ENCODE results near the gene STAM.
A peak's percentile ranks its signal among the peaks of the same experiment; 100 is the strongest.
"Not testable (repeated sequence)": the region's sequence is repeated elsewhere in the genome, so short reads cannot be mapped to it uniquely, and the experiment has no call there.

Gene STAM

DNA sequence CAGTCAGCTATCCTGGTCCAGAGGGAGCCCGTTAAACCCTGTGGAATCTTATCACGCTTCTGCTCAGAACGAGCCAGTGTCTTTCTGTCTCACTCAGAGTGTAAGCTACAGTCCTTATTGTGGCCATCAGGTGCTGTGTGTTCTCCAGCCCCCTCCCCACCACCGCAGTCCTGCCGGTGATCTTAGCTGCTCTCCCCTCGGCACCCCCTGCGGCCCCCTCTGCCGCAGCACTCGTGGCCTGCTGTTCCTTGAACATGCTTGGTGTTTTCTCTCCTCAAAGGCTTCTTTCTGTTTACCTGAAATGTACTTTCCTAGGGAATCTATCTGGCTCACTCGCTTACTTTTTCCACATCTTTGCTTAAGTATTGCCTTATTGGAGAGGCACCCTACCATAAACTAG lies 69.8 kb downstream of the STAM start:
- Mint-ChIP-seq H3K4me1 (no peaks in the 10 kb centered on the region), H3K9me3 (peaks cover 2% of the 10 kb centered on the region), H3K36me3 (peaks cover 82% of the 10 kb centered on the region), H3K4me3 (no peak overlapping the region), H3K27ac (no peak overlapping the region)
- DNase-seq (ENCODE audit: low spot score in 2 of 2) (no peak), ATAC-seq (no peak)

DNA sequence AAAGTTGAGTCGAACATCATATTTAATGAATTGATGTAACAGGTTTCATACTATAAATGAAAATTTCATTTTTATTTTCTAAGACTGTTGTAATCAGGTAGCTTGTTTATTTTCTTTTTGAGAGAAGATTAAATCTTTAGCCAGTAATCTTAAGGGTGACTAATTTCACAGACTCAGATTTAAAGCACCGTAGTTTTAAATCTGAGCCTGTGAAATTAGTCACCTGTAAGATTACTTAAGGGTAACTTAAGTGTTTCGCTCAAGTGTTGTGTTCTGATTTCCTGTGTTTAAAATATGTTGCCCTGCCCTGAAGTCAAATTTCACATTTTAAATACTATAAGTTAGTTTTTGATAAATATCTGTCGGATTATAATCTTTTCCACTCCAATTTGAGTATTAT lies 72.2 kb downstream of the STAM start:
- Mint-ChIP-seq H3K4me1 (peaks cover 5% of the 10 kb centered on the region), H3K9me3 (peaks cover 2% of the 10 kb centered on the region), H3K36me3 (peaks cover 58% of the 10 kb centered on the region), H3K27ac (no peak overlapping the region), H3K4me3 (no peak overlapping the region)
- ATAC-seq (no peak), DNase-seq (ENCODE audit: low spot score in 2 of 2) (no peak)

DNA sequence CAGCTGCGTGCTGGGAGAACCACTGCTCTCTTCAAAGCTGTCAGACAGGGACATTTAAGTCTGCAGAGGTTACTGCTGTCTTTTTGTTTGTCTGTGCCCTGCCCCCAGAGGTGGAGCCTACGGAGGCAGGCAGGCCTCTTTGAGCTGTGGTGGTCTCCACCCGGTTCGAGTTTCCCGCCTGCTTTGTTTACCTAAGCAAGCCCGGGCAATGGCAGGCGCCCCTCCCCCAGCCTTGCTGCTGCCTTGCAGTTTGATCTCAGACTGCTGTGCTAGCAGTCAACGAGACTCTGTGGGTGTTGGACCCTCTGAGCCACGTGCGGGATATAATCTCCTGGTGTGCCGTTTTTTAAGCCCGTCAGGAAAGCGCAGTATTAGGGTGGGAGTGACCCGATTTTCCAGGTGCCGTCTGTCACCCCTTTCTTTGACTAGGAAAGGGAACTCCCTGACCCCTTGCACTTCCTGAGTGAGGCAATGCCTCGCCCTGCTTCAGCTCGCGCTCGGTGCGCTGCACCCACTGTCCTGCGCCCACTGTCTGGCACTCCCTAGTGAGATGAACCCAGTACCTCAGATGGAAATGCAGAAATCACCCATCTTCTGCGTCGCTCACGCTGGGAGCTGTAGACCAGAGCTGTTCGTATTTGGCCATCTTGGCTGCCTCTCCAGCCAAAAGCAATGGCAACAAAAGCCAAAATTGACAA lies 78.5 kb downstream of the STAM start:
- ATAC-seq; H3K9me3 Mint-ChIP-seq; H3K4me1 Mint-ChIP-seq; H3K27ac Mint-ChIP-seq; DNase-seq (ENCODE audit: low spot score in 2 of 2); H3K4me3 Mint-ChIP-seq: not testable (repeated sequence)
- peaks cover 18% of the 10 kb centered on the region for H3K36me3 Mint-ChIP-seq

DNA sequence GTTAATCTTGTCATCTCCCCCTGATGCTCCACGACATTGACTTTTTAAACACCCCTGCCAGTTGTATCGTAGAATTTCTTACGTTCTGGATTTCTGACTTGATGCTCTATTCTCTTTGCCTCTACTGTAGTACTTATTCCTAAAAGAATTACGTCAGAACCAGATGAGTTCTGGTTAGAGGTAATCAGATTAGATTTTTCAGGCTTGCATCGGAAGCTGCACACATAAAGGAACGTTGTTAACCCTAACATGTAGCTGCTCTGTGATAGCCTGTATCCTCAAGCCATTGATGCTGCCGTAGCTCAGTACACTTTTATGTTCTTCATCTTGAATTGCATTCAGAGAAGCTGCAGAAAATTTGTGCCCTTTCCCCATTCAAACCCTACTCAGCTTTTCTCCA lies 81.8 kb downstream of the STAM start:
- no peak for ATAC-seq

DNA sequence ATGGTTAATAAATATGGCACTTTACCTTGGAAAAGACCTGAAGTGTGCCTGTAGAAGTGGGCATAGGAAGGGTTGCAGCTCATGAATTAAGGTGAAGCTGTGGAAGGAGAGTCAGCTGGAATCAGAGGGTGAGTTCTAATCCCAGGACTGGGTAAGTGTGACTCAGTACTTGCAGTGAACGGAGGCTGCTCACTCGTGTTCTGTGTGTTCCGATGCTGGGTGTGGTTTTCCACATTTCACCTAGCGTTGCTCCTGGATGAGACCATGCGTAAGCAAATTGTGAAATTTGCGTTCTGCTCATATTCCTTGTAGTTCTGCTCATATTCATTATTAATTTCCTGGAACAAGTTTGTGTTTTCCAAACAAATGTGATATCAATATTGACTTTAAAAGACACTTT lies 85.7 kb downstream of the STAM start:
- Mint-ChIP-seq H3K36me3 (peaks cover under 1% of the 10 kb centered on the region), H3K9me3 (no peaks in the 10 kb centered on the region), H3K27ac (no peak overlapping the region), H3K4me1 (no peaks in the 10 kb centered on the region), H3K4me3 (no peak overlapping the region)
- DNase-seq (ENCODE audit: low spot score in 2 of 2) (no peak), ATAC-seq (no peak)

More for the DNA sequence above, 81.8 kb downstream of the STAM start:
- H3K4me3 Mint-ChIP-seq = no peak overlapping the region
- no peaks in the 10 kb centered on the region for H3K4me1 Mint-ChIP-seq
- H3K27ac Mint-ChIP-seq = no peak overlapping the region
- no peak for DNase-seq (ENCODE audit: low spot score in 2 of 2)
- no peaks in the 10 kb centered on the region for H3K9me3 Mint-ChIP-seq
- peaks cover 13% of the 10 kb centered on the region for H3K36me3 Mint-ChIP-seq

DNA sequence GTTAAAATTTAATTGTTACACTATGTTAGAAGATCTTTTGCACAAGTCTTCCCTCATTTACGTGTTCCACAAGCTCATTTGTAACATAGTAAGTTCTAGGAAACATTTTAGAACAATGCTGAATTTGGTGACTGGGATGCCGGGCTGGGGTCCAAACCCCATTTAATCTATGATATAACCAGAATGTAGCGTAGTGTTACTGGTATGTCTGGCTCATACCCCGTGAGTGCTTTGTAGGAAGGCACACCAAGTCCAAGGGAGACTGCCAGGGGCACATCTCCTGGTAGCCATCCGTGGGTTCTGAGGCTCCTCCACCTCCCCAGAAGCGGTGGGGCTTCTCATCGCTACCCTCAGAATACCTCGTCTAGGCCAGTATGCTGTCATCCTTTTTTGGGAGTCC lies 86.7 kb downstream of the STAM start:
- no peak for ATAC-seq

DNA sequence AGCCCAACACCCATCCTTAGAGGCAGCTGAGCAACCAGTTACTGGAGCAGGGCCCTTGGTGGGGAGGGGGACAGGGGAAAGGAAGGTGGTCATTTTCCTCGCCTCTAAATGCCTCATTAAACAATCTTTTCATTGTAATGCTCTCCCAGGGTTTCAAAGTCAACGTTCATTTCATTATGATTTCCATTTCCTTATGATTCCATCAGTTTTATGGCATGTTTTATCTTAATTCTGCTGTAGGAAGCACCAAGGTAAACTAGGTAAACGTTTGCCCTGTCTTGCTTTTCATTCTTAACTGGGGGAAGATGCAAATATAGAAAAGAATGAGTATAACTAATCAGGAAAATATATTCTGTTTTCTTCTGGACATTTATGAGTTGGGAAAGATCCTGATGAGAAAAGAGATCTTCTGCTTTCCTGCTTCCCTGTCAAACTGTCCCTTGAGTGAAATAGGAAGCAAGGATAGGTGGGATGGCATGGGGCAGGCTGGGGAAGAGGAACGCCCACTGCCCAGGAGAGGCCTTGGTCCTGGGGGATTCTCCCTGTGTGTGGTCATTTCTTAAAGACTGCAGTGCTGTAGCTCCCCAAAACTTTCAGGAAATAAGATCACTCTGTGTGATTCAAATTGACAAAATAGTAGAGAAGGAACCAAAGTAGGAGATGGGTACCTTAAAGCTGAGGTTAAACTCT lies 87.5 kb downstream of the STAM start:
- no peaks in the 10 kb centered on the region for H3K36me3 Mint-ChIP-seq
- no peak overlapping the region for H3K27ac Mint-ChIP-seq
- ATAC-seq (no peak), DNase-seq (ENCODE audit: low spot score in 2 of 2) (no peak)
- no peaks in the 10 kb centered on the region for H3K4me1 Mint-ChIP-seq
- H3K4me3 Mint-ChIP-seq = no peak overlapping the region
- no peaks in the 10 kb centered on the region for H3K9me3 Mint-ChIP-seq

More for the DNA sequence above, 86.7 kb downstream of the STAM start:
- no peaks in the 10 kb centered on the region for H3K9me3 Mint-ChIP-seq
- H3K4me1 Mint-ChIP-seq = no peaks in the 10 kb centered on the region
- no peak for DNase-seq (ENCODE audit: low spot score in 2 of 2)
- H3K27ac Mint-ChIP-seq = no peak overlapping the region
- H3K4me3 Mint-ChIP-seq = no peak overlapping the region
- H3K36me3 Mint-ChIP-seq = no peaks in the 10 kb centered on the region

DNA sequence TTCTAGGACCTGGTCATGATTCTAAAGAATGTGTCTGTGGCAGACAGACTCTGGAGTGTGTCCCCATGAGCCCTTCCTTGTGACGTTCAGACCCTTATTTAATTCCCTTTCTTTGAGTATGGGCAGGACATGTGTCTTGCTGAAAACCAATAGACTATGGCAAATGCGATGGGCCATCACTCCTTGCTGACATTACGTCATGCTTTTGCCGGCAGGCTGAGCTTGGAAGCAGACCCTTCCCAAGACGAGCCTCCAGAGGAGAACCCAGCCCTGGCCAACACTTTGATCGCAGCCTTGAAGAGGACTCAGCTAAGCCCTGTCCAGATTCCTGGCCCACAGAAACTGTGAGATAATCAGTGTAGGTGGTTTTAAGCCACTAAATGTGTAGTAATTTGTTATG lies 89.7 kb downstream of the STAM start:
- DNase-seq (ENCODE audit: low spot score in 2 of 2) = no peak
- no peaks in the 10 kb centered on the region for H3K36me3 Mint-ChIP-seq
- H3K4me1 Mint-ChIP-seq = no peaks in the 10 kb centered on the region
- no peak overlapping the region for H3K27ac Mint-ChIP-seq
- no peak overlapping the region for H3K4me3 Mint-ChIP-seq
- ATAC-seq = no peak
- H3K9me3 Mint-ChIP-seq = no peaks in the 10 kb centered on the region

DNA sequence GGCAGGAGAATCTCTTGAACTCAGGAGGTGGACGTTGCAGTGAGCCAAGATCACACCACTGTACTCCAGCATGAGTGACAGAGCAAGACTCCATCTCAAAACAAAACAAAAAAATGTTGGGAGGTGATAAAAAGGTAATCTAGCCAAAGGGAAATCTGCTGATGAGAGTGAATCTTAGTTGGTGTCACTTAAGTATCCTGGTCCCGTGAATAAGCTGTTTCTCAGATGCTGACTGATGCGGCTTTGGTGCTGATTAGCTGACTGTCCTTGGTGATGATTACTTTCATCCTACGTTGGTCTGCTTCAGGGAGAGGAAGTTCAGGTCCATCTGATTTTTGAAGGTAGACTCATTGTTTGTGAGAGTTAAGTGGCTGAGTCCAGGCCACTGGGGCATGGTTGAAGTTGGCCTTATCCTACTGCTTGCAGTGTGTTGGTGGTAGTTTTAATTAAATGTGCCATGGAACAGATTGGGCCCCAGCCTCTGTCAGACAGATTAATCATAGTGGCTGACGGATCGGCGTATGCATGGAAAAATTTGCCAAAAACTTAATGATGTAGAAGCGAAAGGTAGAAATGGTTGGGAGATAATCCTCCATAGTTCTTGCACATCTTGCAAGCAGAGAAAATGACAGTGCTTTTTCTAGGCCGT lies 90.6 kb downstream of the STAM start:
- Mint-ChIP-seq H3K4me1 (no peaks in the 10 kb centered on the region), H3K27ac (no peak overlapping the region), H3K9me3 (no peaks in the 10 kb centered on the region)

DNA sequence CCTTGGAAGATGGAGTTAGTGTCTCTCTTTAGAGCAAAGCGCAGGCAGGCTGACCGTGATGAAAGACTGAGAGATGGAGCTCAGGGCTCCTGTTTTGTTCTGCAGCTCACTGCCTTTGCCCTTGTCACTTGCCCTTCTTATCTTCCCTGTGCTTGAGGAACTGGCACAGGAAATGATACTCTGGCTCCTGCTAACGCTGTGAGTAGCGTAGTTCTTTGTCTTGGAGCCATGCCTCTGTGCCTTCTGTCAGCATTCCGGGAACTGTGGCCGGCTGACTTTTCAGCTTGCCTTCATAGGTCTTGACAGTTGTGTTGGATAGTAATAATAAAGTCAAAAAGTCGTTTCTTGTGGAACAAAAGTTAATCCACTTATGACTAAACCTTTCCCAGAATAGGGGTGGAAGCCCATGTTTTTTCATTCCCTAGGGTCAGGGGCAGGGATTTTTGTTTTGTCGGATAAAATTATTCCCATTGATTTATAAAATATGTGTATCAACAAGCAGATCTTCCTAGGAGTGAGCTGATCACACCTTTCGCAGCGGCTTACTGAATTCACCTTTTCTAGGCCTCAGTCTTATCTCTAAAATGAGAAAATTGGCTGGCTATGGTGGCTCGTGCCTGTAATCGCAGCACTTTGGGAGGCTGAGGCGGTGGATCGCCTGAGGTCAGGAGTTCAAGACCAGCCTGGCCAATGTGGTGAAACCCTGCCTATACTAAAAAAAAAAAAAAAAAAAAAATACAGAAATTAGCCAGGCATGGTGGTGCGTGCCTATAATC lies 91.4 kb downstream of the STAM start:
- no peak for ATAC-seq
- no peaks in the 10 kb centered on the region for H3K4me1 Mint-ChIP-seq
- no peak overlapping the region for H3K4me3 Mint-ChIP-seq

More for the DNA sequence above, 90.6 kb downstream of the STAM start:
- no peaks in the 10 kb centered on the region for H3K36me3 Mint-ChIP-seq
- H3K4me3 Mint-ChIP-seq = no peak overlapping the region
- ATAC-seq (no peak), DNase-seq (ENCODE audit: low spot score in 2 of 2) (no peak)

DNA sequence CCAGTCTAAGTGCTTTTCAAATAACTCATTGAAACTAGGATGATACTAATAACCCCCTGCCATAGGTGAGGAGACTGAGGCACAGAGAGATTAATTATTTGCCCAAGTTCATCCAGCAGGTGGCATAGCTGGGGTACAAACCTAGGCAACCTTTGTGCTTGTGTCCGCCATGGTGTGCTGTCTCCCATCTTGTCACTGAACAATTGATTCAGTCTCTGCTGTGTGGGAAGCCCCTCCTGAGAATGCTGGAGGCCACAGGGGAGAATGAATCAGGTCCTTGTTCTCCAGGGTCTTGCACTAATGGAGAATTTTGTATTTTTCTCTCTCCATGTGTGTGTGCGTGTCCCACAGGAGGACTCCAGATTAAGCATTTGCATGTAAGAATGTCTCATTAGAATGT lies 92.3 kb downstream of the STAM start:
- no peak overlapping the region for H3K27ac Mint-ChIP-seq
- H3K9me3 Mint-ChIP-seq = no peaks in the 10 kb centered on the region
- ATAC-seq (no peak), DNase-seq (ENCODE audit: low spot score in 2 of 2) (no peak)
- no peaks in the 10 kb centered on the region for H3K36me3 Mint-ChIP-seq
- H3K4me1 Mint-ChIP-seq = no peaks in the 10 kb centered on the region
- no peak overlapping the region for H3K4me3 Mint-ChIP-seq

More for the DNA sequence above, 91.4 kb downstream of the STAM start:
- DNase-seq (ENCODE audit: low spot score in 2 of 2) = no peak
- Mint-ChIP-seq H3K36me3 (no peaks in the 10 kb centered on the region), H3K9me3 (no peaks in the 10 kb centered on the region), H3K27ac (no peak overlapping the region)

DNA sequence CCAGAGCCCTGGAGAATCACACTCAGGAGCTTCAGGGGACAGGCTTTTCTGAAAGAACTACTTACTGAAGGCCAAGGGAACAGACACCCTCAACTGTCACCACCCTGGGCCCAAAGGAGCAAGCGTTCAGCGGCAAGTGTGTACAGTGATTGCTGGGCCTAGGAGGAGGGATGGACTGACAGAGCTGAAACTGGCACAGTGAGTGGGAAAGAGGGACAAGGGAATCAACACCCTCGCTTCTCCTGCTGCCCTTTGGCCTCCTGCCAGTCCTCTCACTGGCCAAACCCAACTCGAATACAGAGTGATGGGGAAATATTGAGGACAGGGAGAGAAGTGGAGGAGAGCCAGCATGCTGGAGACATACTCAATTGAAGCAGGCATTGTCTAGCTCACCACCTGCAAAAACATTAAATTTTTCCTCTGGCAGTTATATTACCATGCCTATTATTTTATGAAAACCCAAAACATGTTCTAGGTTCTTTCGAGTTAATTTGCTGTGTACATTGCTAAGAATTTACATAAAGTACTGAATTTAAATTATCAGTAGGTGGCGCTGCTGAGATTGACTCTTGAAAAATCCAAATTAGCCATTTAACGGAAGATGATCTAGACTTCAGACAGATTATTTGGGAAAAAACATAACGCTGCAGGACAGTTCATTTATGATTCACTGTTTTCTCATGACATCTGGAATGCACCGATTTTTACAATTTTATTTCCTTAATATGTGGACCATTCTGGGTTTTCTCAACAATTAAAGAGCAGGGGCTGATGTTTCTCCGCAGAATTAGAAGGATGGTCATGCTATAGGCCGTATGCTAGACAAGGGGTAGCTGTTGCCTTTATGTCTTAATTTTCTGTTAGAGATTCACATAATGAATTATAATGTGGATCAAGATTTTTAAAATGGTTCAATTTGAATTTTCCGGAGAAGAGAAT lies 93.3 kb downstream of the STAM start:
- ATAC-seq (no peak), DNase-seq (ENCODE audit: low spot score in 2 of 2) (no peak)

DNA sequence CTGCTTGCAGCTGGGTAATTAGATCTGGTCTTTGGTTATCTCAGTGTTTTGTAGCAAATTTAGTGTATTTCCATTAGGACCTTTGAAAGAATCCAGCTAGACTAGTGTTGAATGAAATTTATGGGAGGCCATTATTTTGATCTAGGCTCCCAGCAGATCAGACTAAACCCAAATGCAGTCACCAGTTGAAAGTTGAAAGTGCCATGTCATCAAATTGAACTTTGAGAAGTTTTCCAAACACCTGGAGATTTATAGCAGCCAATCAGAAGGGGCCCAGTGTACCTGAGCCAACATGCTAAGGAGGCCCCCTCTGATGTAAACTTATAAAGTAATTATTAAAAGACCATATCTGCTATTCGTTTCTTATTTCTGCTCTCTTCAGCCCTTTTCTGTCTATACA lies 96.7 kb downstream of the STAM start:
- Mint-ChIP-seq H3K4me1 (no peaks in the 10 kb centered on the region), H3K4me3 (no peak overlapping the region), H3K27ac (no peak overlapping the region), H3K36me3 (no peaks in the 10 kb centered on the region), H3K9me3 (no peaks in the 10 kb centered on the region)
- ATAC-seq (no peak), DNase-seq (ENCODE audit: low spot score in 2 of 2) (peak in 1 of 2 donors; percentile 39)

More for the DNA sequence above, 93.3 kb downstream of the STAM start:
- Mint-ChIP-seq H3K27ac (no peak overlapping the region), H3K36me3 (no peaks in the 10 kb centered on the region), H3K4me1 (no peaks in the 10 kb centered on the region), H3K9me3 (no peaks in the 10 kb centered on the region), H3K4me3 (no peak overlapping the region)

DNA sequence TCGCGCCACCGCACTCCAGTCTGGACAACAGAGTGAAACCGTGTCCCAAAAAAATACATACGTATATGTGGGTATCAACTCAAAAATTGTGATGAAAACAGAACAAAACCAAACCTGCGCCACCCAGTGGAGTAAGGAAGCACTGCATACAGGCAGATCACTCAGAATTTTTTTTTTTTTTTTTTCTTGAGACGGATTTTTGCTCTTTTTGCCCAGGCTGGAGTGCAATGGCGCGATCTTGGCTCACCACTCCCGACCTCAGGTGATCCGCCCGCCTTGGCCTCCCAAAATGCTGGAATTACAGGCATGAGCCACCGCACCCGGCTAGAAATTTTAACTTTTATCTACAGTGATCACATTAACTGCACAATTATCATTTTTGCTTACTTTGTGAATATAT lies 99.0 kb downstream of the STAM start:
- Mint-ChIP-seq H3K9me3 (no peaks in the 10 kb centered on the region), H3K4me1 (no peaks in the 10 kb centered on the region), H3K36me3 (no peaks in the 10 kb centered on the region), H3K27ac (no peak overlapping the region), H3K4me3 (no peak overlapping the region)
- DNase-seq (ENCODE audit: low spot score in 2 of 2) = peak; percentile 54 to 84
- ATAC-seq = no peak

All from stimulated activated effector memory CD8-positive, alpha-beta T cell treated with anti-CD3 and anti-CD28 coated beads, Interleukin-12 subunit alpha, Interleukin-12 subunit beta, amount 100 ng/mL, for 72 hours (primary cell).